SK-N-SH (cell line): ENCODE results near the gene BTD. TPM values are rescaled to one million over a fixed set of nuclear protein-coding genes. Genes with fewer than 3 reads are reported as not detected.

Experiments
- CTCF ChIA-PET: fragments of 300-600, 350-600 bp; formaldehyde crosslinking; extraction: SDS; loops from one replicate; lab custom pipeline; 2021; lab: Yijun Ruan, JAX
- POLR2A ChIA-PET: fragments of 350-600 bp; sonication (Branson Sonifier 250); formaldehyde crosslinking; extraction: SDS; loops from one replicate; lab custom pipeline; 2020; ENCODE audit warnings: antibody characterized with exemption, inconsistent platforms; lab: Yijun Ruan, JAX
- DNase-seq: peaks from one replicate; pipeline ENCODE4 v3.0.0; 2012
- H2AFZ ChIP-seq: fragments of 200-600 bp; sonication (generic); 2 replicates; pipeline ENCODE4 v1.8.1; 2016; ENCODE audit warnings: antibody characterized with exemption, mild to moderate bottlenecking, low read depth
- H3F3A ChIP-seq: fragments of 200-600 bp; sonication (generic); replicated peaks from 2 replicates; pipeline ENCODE3; 2016; ENCODE audit warnings: antibody characterized with exemption, mild to moderate bottlenecking; ENCODE audit not compliant: insufficient read depth
- H3K27ac ChIP-seq, 2 experiments: fragments of 200-500 bp in 1 of 2; fragments of 200-600 bp in 1 of 2; sonication (Bioruptor generic) in 1 of 2; sonication (generic), shearing (Covaris generic) in 1 of 2; 2 replicates each; pipeline versions ENCODE4 v1.5.1 to v1.6.1; 2014 to 2016; ENCODE audit warnings: low read depth in 2 of 2, inconsistent platforms in 1 of 2, low read length in 1 of 2, mild to moderate bottlenecking in 1 of 2, mixed read lengths in 1 of 2
- H3K27me3 ChIP-seq: fragments of 200-600 bp; sonication (generic), shearing (Covaris generic); 2 replicates; pipeline ENCODE4 v1.6.1; 2016; ENCODE audit warnings: mixed run types; ENCODE audit not compliant: insufficient read depth
- H3K36me3 ChIP-seq, 2 experiments: fragments of 200-500 bp in 1 of 2; fragments of 200-600 bp in 1 of 2; sonication (Bioruptor generic) in 1 of 2; sonication (generic) in 1 of 2; replicated peaks in 1 of 2; 2 replicates each; pipeline versions ENCODE3 to v1.5.1; 2014 to 2016; ENCODE audit warnings: low read length in 1 of 2, mild to moderate bottlenecking in 1 of 2; ENCODE audit not compliant: insufficient read depth in 2 of 2, control insufficient read depth in 1 of 2
- H3K4me1 ChIP-seq, 2 experiments: fragments of 200-500 bp in 1 of 2; fragments of 200-600 bp in 1 of 2; sonication (Bioruptor generic) in 1 of 2; sonication (generic), shearing (Covaris generic) in 1 of 2; 2 replicates each; pipeline versions ENCODE4 v1.5.1 to v1.6.1; 2014 to 2016; ENCODE audit warnings: low read depth in 1 of 2, low read length in 1 of 2, mixed run types in 1 of 2; ENCODE audit not compliant: insufficient read depth in 2 of 2, control insufficient read depth in 1 of 2
- H3K4me2 ChIP-seq: fragments of 200-600 bp; sonication (generic), shearing (Covaris generic); 2 replicates; pipeline ENCODE4 v1.6.1; 2017; ENCODE audit warnings: mixed run types
- H3K4me3 ChIP-seq, 2 experiments: fragments of 200-500 bp in 1 of 2; fragments of 200-600 bp in 1 of 2; sonication (Bioruptor generic) in 1 of 2; sonication (generic), shearing (Covaris generic) in 1 of 2; 2 replicates each; pipeline versions ENCODE4 v1.5.1 to v1.8.1; 2014 to 2016; ENCODE audit warnings: low read depth in 2 of 2, inconsistent platforms in 1 of 2, low read length in 1 of 2, mild to moderate bottlenecking in 1 of 2, mixed read lengths in 1 of 2, moderate library complexity in 1 of 2
- H3K79me2 ChIP-seq: fragments of 200-600 bp; sonication (generic); 2 replicates; pipeline ENCODE4 v1.8.1; 2017; ENCODE audit warnings: mild to moderate bottlenecking; ENCODE audit not compliant: insufficient read depth
- H3K9ac ChIP-seq: fragments of 200-600 bp; sonication (generic); 2 replicates; pipeline ENCODE4 v1.6.1; 2017; ENCODE audit warnings: mixed run types
- H3K9me2 ChIP-seq: fragments of 200-600 bp; sonication (generic); 2 replicates; pipeline ENCODE4 v1.6.1; 2017; ENCODE audit warnings: mixed run types
- H3K9me3 ChIP-seq: fragments of 200-600 bp; sonication (generic); 2 replicates; pipeline ENCODE4 v1.6.1; 2017; ENCODE audit warnings: mixed run types, mild to moderate bottlenecking, moderate library complexity
- H4K20me1 ChIP-seq: fragments of 200-600 bp; sonication (generic); 2 replicates; pipeline ENCODE4 v1.6.1; 2017; ENCODE audit warnings: mild to moderate bottlenecking, mixed run types; ENCODE audit not compliant: insufficient read depth
- CHD2 ChIP-seq: fragments of 150-350 bp; IDR thresholded peaks from 2 replicates; pipeline ENCODE4 v1.6.1; 2018; ENCODE audit warnings: low read length; ENCODE audit not compliant: partially characterized antibody
- EP300 ChIP-seq, 2 experiments: IDR thresholded peaks; 2 replicates each; pipeline versions ENCODE4 v1.4.0 to v1.6.1; 2012; ENCODE audit warnings: borderline replicate concordance in 1 of 2, low read depth in 1 of 2, low read length in 1 of 2
- FOSL2 ChIP-seq: IDR thresholded peaks from 2 replicates; pipeline ENCODE4 v1.4.0; 2012; ENCODE audit warnings: low read depth, mild to moderate bottlenecking, moderate library complexity, borderline replicate concordance
- FOXM1 ChIP-seq: IDR thresholded peaks from 2 replicates; pipeline ENCODE4 v1.4.0; 2012; ENCODE audit warnings: low read depth, mild to moderate bottlenecking
- JUND ChIP-seq: IDR thresholded peaks from 2 replicates; pipeline ENCODE4 v1.4.0; 2012
- NFIC ChIP-seq: IDR thresholded peaks from 2 replicates; pipeline ENCODE4 v1.4.0; 2012; ENCODE audit warnings: borderline replicate concordance
- NRF1 ChIP-seq: IDR thresholded peaks from 2 replicates; pipeline ENCODE4 v1.6.1; 2012; ENCODE audit warnings: low read depth, mild to moderate bottlenecking, low read length
- POLR2AphosphoS5 ChIP-seq: IDR thresholded peaks from 2 replicates; pipeline ENCODE4 v1.6.1; 2012; ENCODE audit warnings: low read depth, low read length
- RCOR1 ChIP-seq: fragments of 150-350 bp; IDR thresholded peaks from 2 replicates; pipeline ENCODE4 v1.6.1; 2017; ENCODE audit warnings: antibody characterized with exemption, low read length
- RFX5 ChIP-seq: IDR thresholded peaks from 2 replicates; pipeline ENCODE4 v1.6.1; 2012; ENCODE audit warnings: mild to moderate bottlenecking, improper control_type of control experiment, low read length
- SIN3A ChIP-seq: IDR thresholded peaks from 2 replicates; pipeline ENCODE4 v1.6.1; 2012; ENCODE audit warnings: low read depth, mild to moderate bottlenecking, low read length, moderate library complexity, borderline replicate concordance
- WGBS: methylation state at CpG from one replicate; pipeline ENCODE4 v1.1.6; 2017; ENCODE audit warnings: low lambda C conversion rate; 5-methylcytosine and 5-hydroxymethylcytosine counted together
- polyA plus RNA-seq, 3 experiments: library from polyadenylated mRNA; depleted of rRNA; stranded (reverse); fragments of >200 nt; gene quantifications; 2 replicates each; pipeline ENCODE4 v1.2.3, GENCODE V29; 2012
- TF ChIP-seq, protein P1 (sequence below): IDR thresholded peaks from 2 replicates; pipeline ENCODE4; 2012
- TF ChIP-seq, protein P2 (sequence below): IDR thresholded peaks from 2 replicates; pipeline ENCODE4 v1.4.0; 2012; ENCODE audit warnings: low read depth, borderline replicate concordance
- TF ChIP-seq, protein P3 (sequence below): fragments of 200-600 bp; sonication (generic); IDR thresholded peaks from 2 replicates; pipeline ENCODE4 v1.6.1; 2017; ENCODE audit warnings: antibody characterized with exemption, mild to moderate bottlenecking, moderate library complexity
- TF ChIP-seq, protein P4 (sequence below): IDR thresholded peaks from 2 replicates; pipeline ENCODE4 v1.4.0; 2012; ENCODE audit warnings: low read depth

The BTD gene
- polyA plus RNA-seq, 1 of the 3 experiments (the other 2 are of a cell fraction), result 23.6 TPM

DNA sequence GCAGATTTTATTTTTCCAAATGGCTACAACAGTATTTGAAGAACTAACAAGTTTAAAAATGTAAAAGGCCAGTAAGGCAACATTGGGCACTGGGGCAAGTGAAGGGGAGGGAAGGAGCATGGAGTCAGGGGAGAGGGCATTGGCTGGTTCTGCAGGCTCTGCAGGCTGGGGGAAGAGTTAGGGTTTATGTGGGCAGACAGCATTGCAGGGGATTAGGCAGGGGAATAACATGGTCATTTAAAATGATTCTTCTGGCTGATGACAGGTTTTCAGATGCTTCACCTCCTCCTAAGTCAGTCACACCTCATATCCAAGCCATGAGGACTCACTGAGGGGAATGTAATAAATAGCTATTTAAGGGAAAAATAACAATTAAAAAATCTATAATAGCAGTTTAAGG is 52.6 kb downstream of the BTD start:
- H4K20me1 ChIP-seq, result no peaks in the 10 kb centered on the region
- ChIA-PET CTCF (interaction anchor here (1.0 kb wide), 1 partner anchor 20 kb away, joined by 3 read pairs; no protein-coding TSS in a partner anchor), POLR2A (no interaction called here)
- no peaks in the 10 kb centered on the region for H3K79me2 ChIP-seq
- no peaks in the 10 kb centered on the region for H3K9me2 ChIP-seq
- H3K27me3 ChIP-seq, result no peaks in the 10 kb centered on the region
- TF ChIP-seq FOSL2, result no peak
- TF ChIP-seq NFIC, result no peak
- TF ChIP-seq, protein P1, sequence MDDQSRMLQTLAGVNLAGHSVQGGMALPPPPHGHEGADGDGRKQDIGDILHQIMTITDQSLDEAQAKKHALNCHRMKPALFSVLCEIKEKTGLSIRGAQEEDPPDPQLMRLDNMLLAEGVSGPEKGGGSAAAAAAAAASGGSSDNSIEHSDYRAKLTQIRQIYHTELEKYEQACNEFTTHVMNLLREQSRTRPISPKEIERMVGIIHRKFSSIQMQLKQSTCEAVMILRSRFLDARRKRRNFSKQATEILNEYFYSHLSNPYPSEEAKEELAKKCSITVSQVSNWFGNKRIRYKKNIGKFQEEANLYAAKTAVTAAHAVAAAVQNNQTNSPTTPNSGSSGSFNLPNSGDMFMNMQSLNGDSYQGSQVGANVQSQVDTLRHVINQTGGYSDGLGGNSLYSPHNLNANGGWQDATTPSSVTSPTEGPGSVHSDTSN, result no peak
- TF ChIP-seq RCOR1, result no peak
- no peak for TF ChIP-seq CHD2
- no peak for TF ChIP-seq SIN3A
- TF ChIP-seq, protein P2, sequence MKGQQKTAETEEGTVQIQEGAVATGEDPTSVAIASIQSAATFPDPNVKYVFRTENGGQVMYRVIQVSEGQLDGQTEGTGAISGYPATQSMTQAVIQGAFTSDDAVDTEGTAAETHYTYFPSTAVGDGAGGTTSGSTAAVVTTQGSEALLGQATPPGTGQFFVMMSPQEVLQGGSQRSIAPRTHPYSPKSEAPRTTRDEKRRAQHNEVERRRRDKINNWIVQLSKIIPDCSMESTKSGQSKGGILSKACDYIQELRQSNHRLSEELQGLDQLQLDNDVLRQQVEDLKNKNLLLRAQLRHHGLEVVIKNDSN, result no peak
- no peaks in the 10 kb centered on the region; the same call in 1 of the 2 replicates for H3K9me3 ChIP-seq
- no peaks in the 10 kb centered on the region for H3K4me1 ChIP-seq
- H3K9ac ChIP-seq, result no peak overlapping the region
- DNase-seq, result no peak
- no peak overlapping the region for H3K4me3 ChIP-seq
- no peaks in the 10 kb centered on the region for H3K36me3 ChIP-seq
- no peak overlapping the region for H3K27ac ChIP-seq
- H2AFZ ChIP-seq, result no peak overlapping the region
- H3K4me2 ChIP-seq, result no peak overlapping the region
- peaks cover 4% of the 10 kb centered on the region for H3F3A ChIP-seq

DNA sequence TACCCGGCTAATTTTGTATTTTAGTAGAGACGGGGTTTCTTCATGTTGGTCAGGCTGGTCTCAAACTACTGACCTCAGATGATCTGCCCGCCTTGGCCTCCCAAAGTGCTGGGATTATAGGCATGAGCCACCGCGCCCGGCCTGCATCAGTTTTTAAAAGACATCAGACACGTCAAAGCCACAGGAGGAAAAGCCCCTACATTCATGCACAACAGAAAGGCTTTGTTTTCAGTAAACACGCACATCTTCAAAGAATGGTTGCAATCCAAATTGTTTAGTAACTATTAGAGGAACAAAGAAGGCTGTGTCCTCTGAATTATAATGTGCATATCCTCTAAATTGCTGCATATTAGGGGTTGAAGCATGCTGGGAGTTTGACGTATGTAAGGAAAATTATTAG is 53.3 kb downstream of the BTD start:
- WGBS, result 94% methylated on average over 9 of the region's 9 CpGs
- Histone ChIP-seq H3F3A (peaks cover 4% of the 10 kb centered on the region), H3K27me3 (no peaks in the 10 kb centered on the region), H3K9me3 (no peaks in the 10 kb centered on the region; the same call in 1 of the 2 replicates), H3K4me1 (no peaks in the 10 kb centered on the region), H3K79me2 (no peaks in the 10 kb centered on the region), H3K9me2 (no peaks in the 10 kb centered on the region), H3K9ac (no peak overlapping the region), H2AFZ (no peak overlapping the region), H4K20me1 (no peaks in the 10 kb centered on the region), H3K4me2 (no peak overlapping the region), H3K27ac (no peak overlapping the region), H3K36me3 (no peaks in the 10 kb centered on the region), H3K4me3 (no peak overlapping the region)
- DNase-seq, result no peak
- TF ChIP-seq JUND (no peak), NRF1 (no peak), NFIC (no peak), EP300 (IDR thresholded peaks at IDR 0.05; ENCODE audit: borderline replicate concordance in 1 of 2, low read depth in 1 of 2, low read length in 1 of 2) (no peak), RFX5 (no peak), FOXM1 (no peak), POLR2AphosphoS5 (no peak)
- TF ChIP-seq, protein P3, sequence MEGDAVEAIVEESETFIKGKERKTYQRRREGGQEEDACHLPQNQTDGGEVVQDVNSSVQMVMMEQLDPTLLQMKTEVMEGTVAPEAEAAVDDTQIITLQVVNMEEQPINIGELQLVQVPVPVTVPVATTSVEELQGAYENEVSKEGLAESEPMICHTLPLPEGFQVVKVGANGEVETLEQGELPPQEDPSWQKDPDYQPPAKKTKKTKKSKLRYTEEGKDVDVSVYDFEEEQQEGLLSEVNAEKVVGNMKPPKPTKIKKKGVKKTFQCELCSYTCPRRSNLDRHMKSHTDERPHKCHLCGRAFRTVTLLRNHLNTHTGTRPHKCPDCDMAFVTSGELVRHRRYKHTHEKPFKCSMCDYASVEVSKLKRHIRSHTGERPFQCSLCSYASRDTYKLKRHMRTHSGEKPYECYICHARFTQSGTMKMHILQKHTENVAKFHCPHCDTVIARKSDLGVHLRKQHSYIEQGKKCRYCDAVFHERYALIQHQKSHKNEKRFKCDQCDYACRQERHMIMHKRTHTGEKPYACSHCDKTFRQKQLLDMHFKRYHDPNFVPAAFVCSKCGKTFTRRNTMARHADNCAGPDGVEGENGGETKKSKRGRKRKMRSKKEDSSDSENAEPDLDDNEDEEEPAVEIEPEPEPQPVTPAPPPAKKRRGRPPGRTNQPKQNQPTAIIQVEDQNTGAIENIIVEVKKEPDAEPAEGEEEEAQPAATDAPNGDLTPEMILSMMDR, result no peak
- TF ChIP-seq, protein P4, sequence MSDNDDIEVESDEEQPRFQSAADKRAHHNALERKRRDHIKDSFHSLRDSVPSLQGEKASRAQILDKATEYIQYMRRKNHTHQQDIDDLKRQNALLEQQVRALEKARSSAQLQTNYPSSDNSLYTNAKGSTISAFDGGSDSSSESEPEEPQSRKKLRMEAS, result no peak
- ChIA-PET POLR2A (no interaction called here), CTCF (no interaction called here)
